GM23338 (cell line): ENCODE data around the gene SNX5. TPM values are rescaled to one million over a fixed set of nuclear protein-coding genes. Genes with fewer than 3 reads are reported as not detected.

Experiments used
- ATAC-seq: fragments of 200-7000 bp; cut with Tn5 transposase; 3 replicates; pipeline ENCODE4 v1.9.1; 2020
- DNase-seq: peaks from one replicate; pipeline ENCODE4 v3.0.0-alpha.2; 2015; ENCODE audit warnings: low spot score
- H2AFZ ChIP-seq: fragments of 200-600 bp; sonication (generic); 2 replicates; pipeline ENCODE4 v1.8.0; 2016; ENCODE audit warnings: antibody characterized with exemption, mild to moderate bottlenecking, moderate library complexity
- H3F3A ChIP-seq: fragments of 200-600 bp; sonication (generic); replicated peaks from 2 replicates; pipeline ENCODE4 v1.8.0; 2017; ENCODE audit warnings: antibody characterized with exemption, mixed run types, low read depth
- H3K27ac ChIP-seq: fragments of 200-600 bp; sonication (generic); 2 replicates; pipeline ENCODE4 v1.6.1; 2016; ENCODE audit warnings: low read depth
- H3K27me3 ChIP-seq: fragments of 200-600 bp; sonication (generic); 2 replicates; pipeline ENCODE4 v1.8.0; 2016; ENCODE audit warnings: mild to moderate bottlenecking, mixed run types, moderate library complexity; ENCODE audit not compliant: insufficient read depth
- H3K36me3 ChIP-seq: fragments of 200-600 bp; sonication (generic); 2 replicates; pipeline ENCODE4 v1.8.0; 2016; ENCODE audit warnings: mild to moderate bottlenecking; ENCODE audit not compliant: insufficient read depth
- H3K4me1 ChIP-seq: fragments of 200-600 bp; sonication (generic); 2 replicates; pipeline ENCODE4 v1.8.0; 2016; ENCODE audit warnings: mild to moderate bottlenecking, moderate library complexity; ENCODE audit not compliant: insufficient read depth
- H3K4me2 ChIP-seq: fragments of 200-600 bp; sonication (generic); 2 replicates; pipeline ENCODE4 v1.7.1; 2017; ENCODE audit warnings: mixed run types
- H3K4me3 ChIP-seq: fragments of 200-600 bp; sonication (generic); 2 replicates; pipeline ENCODE4 v1.6.1; 2016; ENCODE audit warnings: mixed run types
- H3K79me2 ChIP-seq: fragments of 200-600 bp; sonication (generic); replicated peaks from 2 replicates; pipeline ENCODE4 v1.8.0; 2017; ENCODE audit warnings: mild to moderate bottlenecking; ENCODE audit not compliant: insufficient read depth
- H3K9me2 ChIP-seq: fragments of 200-600 bp; sonication (generic); 2 replicates; pipeline ENCODE4 v1.8.0; 2017; ENCODE audit not compliant: insufficient read depth
- H4K20me1 ChIP-seq: fragments of 200-600 bp; sonication (generic); replicated peaks from 2 replicates; pipeline ENCODE4 v1.8.0; 2017; ENCODE audit warnings: mild to moderate bottlenecking; ENCODE audit not compliant: insufficient read depth
- H3K27ac Mint-ChIP-seq: 2 replicates; pipeline ENCODE4 v1.8.0; 2020; ENCODE audit warnings: inconsistent platforms, mild to moderate bottlenecking, moderate library complexity, mixed read lengths
- H3K27me3 Mint-ChIP-seq: 3 replicates; pipeline ENCODE4 v1.8.0; 2022; ENCODE audit warnings: low read depth, mild to moderate bottlenecking, moderate library complexity, mixed read lengths, inconsistent platforms; ENCODE audit not compliant: insufficient read depth, poor library complexity
- H3K36me3 Mint-ChIP-seq: 3 replicates; pipeline ENCODE4 v1.8.0; 2021; ENCODE audit warnings: low read depth, mild to moderate bottlenecking, inconsistent platforms, moderate library complexity, mixed read lengths
- H3K4me1 Mint-ChIP-seq: 3 replicates; pipeline ENCODE4 v1.8.0; 2020; ENCODE audit warnings: mild to moderate bottlenecking, inconsistent platforms, mixed read lengths
- H3K4me3 Mint-ChIP-seq: 3 replicates; pipeline ENCODE4 v1.8.0; 2021; ENCODE audit warnings: moderate library complexity, mild to moderate bottlenecking, inconsistent platforms, mixed read lengths
- H3K9me3 Mint-ChIP-seq: 3 replicates; pipeline ENCODE4 v1.8.0; 2020; ENCODE audit warnings: moderate library complexity, mild to moderate bottlenecking, inconsistent platforms, mixed read lengths
- CREB1 ChIP-seq: fragments of 250-450 bp; sonication (Bioruptor Pico); IDR thresholded peaks from 2 replicates; pipeline ENCODE4 v1.5.0; 2020; ENCODE audit warnings: low read depth, mild to moderate bottlenecking, moderate library complexity
- EZH2 ChIP-seq: fragments of 200-600 bp; sonication (generic); IDR thresholded peaks from one replicate; pipeline ENCODE4 v1.8.0; 2017; ENCODE audit warnings: antibody characterized with exemption, mild to moderate bottlenecking, low read depth; ENCODE audit not compliant: unreplicated experiment
- EZH2phosphoT487 ChIP-seq: fragments of 200-600 bp; sonication (generic); IDR thresholded peaks from one replicate; pipeline ENCODE4 v1.8.1; 2018; ENCODE audit warnings: antibody characterized with exemption; ENCODE audit not compliant: unreplicated experiment
- JUNB ChIP-seq: IDR thresholded peaks from one replicate; pipeline ENCODE4 v1.6.1; 2016; ENCODE audit warnings: antibody characterized with exemption; ENCODE audit not compliant: unreplicated experiment
- NANOG ChIP-seq: IDR thresholded peaks from 2 replicates; pipeline ENCODE4 v1.6.1; 2016; ENCODE audit warnings: antibody characterized with exemption, borderline replicate concordance
- POLR2AphosphoS5 ChIP-seq: IDR thresholded peaks from 2 replicates; pipeline ENCODE4 v1.6.1; 2016; ENCODE audit warnings: antibody characterized with exemption, low read depth
- STAT1 ChIP-seq: IDR thresholded peaks from one replicate; pipeline ENCODE4 v1.6.1; 2016; ENCODE audit warnings: antibody characterized with exemption; ENCODE audit not compliant: unreplicated experiment
- ZNF114 ChIP-seq: fragments of 250-450 bp; sonication (Bioruptor Pico); IDR thresholded peaks from 2 replicates; pipeline ENCODE4 v1.5.0; 2020; ENCODE audit warnings: mild to moderate bottlenecking, moderate library complexity
- ZNF331 ChIP-seq: fragments of 250-450 bp; sonication (Bioruptor Pico); IDR thresholded peaks from 2 replicates; pipeline ENCODE4 v1.5.0; 2020; ENCODE audit warnings: low read depth, mild to moderate bottlenecking, moderate library complexity
- polyA plus RNA-seq: library from polyadenylated mRNA; unstranded; fragments of >200 nt; fragmentation: Nextera tagmentation; extraction: Ambion mirVana; gene quantifications from 2 replicates; pipeline ENCODE4 v1.2.1, GENCODE V29; 2016
- total RNA-seq: library from RNA; depleted of rRNA; stranded (reverse); fragments of >200 nt; shearing (Covaris generic); gene quantifications from 2 replicates; pipeline ENCODE4 v1.2.3, GENCODE V29; 2014
- TF ChIP-seq, protein P1 (sequence below): fragments of 250-450 bp; sonication (Bioruptor Pico); IDR thresholded peaks from 2 replicates; pipeline ENCODE4 v1.5.0; 2020; ENCODE audit warnings: mild to moderate bottlenecking, moderate library complexity
- TF ChIP-seq, protein P2 (sequence below): IDR thresholded peaks from 2 replicates; pipeline ENCODE4 v1.6.1; 2016; ENCODE audit warnings: antibody characterized with exemption

The SNX5 gene
- total and polyA plus RNA-seq, 2 experiments from 2014 or later, result 167 to 287 TPM

DNA sequence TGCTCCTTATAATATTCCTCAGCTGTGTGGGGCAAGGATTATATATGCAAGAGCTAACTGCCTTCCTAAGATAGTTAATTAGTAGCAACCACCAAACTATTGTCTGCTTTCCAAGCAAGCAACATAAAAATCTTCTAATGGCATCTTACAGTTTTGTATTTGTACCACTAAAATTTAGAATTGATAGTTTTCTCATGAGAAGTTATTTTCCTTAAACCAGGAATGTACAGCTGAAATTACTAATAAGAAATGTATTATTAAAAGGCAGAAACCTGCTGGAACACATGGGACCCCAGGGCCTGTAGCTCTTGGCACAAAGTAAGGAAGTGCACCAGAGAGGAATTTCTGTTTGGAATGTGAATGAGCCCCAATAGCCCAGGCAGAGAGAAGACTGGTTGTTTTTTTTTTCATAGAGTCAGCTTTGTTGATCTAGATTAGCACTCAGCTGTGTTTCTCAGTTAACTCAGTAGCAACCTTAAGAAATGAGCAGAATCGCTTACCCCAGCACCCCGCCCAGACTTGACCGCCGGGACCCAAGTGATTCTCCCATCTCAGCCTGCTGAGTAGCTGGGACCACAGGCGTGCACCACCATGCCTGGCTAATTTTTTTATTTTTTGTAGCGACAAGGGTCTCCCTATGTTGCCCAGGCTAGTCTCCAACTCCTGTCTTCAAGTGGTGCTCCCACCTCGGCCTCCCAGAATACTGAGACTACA, 2.9 kb upstream of the SNX5 start:
- H3K4me1 ChIP-seq, result peaks cover 34% of the 10 kb centered on the region
- H3K9me2 ChIP-seq, result no peaks in the 10 kb centered on the region
- peak; percentile 14 for ATAC-seq
- H3F3A ChIP-seq, result no peaks in the 10 kb centered on the region
- H3K27me3 ChIP-seq, result no peaks in the 10 kb centered on the region
- H3K36me3 Mint-ChIP-seq, result peaks cover 72% of the 10 kb centered on the region
- H3K9me3 Mint-ChIP-seq, result peaks cover 5% of the 10 kb centered on the region; the same call in 2 of the 3 replicates
- peak; percentile 80 for DNase-seq
- H3K4me3 Mint-ChIP-seq, result peak overlapping the region; percentile 84
- peaks cover 5% of the 10 kb centered on the region for H3K36me3 ChIP-seq
- peaks cover 16% of the 10 kb centered on the region for H3K27me3 Mint-ChIP-seq
- peaks cover 24% of the 10 kb centered on the region; the same call in 1 of the 2 replicates for H4K20me1 ChIP-seq
- peak overlapping the region; percentile 70 for H3K4me3 ChIP-seq
- H3K79me2 ChIP-seq, result peaks cover 96% of the 10 kb centered on the region
- peak overlapping the region; percentile 98 for H3K27ac ChIP-seq
- H3K4me2 ChIP-seq, result peak overlapping the region; percentile 92
- no peak for TF ChIP-seq ZNF114 (CRISPR knock-in tag)
- no peak for TF ChIP-seq NANOG
- no peak for TF ChIP-seq ZNF331 (CRISPR knock-in tag)
- TF ChIP-seq JUNB, result no peak
- no peak for TF ChIP-seq CREB1
- no peak for TF ChIP-seq STAT1
- peaks cover 38% of the 10 kb centered on the region for H3K4me1 Mint-ChIP-seq
- peak overlapping the region; percentile 90 for H3K27ac Mint-ChIP-seq
- H2AFZ ChIP-seq, result no peak overlapping the region

DNA sequence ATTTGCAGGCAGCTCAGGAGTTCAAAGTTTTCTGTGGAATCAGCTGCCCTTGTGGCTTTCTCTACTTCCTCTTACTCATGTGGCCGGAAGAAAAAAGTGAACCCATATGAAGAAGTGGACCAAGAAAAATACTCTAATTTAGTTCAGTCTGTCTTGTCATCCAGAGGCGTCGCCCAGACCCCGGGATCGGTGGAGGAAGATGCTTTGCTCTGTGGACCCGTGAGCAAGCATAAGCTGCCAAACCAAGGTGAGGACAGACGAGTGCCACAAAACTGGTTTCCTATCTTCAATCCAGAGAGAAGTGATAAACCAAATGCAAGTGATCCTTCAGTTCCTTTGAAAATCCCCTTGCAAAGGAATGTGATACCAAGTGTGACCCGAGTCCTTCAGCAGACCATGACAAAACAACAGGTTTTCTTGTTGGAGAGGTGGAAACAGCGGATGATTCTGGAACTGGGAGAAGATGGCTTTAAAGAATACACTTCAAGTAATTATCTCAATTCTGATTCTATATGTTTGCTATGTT, 1.4 kb upstream of the SNX5 start:
- Histone ChIP-seq H3F3A (no peaks in the 10 kb centered on the region), H3K36me3 (no peaks in the 10 kb centered on the region; the same call in 1 of the 2 replicates), H2AFZ (no peak overlapping the region), H4K20me1 (peaks cover 31% of the 10 kb centered on the region; the same call in 1 of the 2 replicates), H3K9me2 (no peaks in the 10 kb centered on the region), H3K4me3 (peak overlapping the region; percentile 70), H3K27me3 (no peaks in the 10 kb centered on the region), H3K27ac (peak overlapping the region; percentile 98), H3K79me2 (peaks cover 96% of the 10 kb centered on the region), H3K4me1 (peaks cover 49% of the 10 kb centered on the region), H3K4me2 (peak overlapping the region; percentile 92)
- Mint-ChIP-seq H3K27ac (peak overlapping the region; percentile 100), H3K36me3 (peaks cover 72% of the 10 kb centered on the region), H3K27me3 (peaks cover 16% of the 10 kb centered on the region), H3K4me1 (peaks cover 49% of the 10 kb centered on the region), H3K9me3 (peaks cover 5% of the 10 kb centered on the region; the same call in 2 of the 3 replicates), H3K4me3 (peak overlapping the region; percentile 84)
- ATAC-seq (no peak), DNase-seq (peak; percentile 39)
- TF ChIP-seq, protein P1, sequence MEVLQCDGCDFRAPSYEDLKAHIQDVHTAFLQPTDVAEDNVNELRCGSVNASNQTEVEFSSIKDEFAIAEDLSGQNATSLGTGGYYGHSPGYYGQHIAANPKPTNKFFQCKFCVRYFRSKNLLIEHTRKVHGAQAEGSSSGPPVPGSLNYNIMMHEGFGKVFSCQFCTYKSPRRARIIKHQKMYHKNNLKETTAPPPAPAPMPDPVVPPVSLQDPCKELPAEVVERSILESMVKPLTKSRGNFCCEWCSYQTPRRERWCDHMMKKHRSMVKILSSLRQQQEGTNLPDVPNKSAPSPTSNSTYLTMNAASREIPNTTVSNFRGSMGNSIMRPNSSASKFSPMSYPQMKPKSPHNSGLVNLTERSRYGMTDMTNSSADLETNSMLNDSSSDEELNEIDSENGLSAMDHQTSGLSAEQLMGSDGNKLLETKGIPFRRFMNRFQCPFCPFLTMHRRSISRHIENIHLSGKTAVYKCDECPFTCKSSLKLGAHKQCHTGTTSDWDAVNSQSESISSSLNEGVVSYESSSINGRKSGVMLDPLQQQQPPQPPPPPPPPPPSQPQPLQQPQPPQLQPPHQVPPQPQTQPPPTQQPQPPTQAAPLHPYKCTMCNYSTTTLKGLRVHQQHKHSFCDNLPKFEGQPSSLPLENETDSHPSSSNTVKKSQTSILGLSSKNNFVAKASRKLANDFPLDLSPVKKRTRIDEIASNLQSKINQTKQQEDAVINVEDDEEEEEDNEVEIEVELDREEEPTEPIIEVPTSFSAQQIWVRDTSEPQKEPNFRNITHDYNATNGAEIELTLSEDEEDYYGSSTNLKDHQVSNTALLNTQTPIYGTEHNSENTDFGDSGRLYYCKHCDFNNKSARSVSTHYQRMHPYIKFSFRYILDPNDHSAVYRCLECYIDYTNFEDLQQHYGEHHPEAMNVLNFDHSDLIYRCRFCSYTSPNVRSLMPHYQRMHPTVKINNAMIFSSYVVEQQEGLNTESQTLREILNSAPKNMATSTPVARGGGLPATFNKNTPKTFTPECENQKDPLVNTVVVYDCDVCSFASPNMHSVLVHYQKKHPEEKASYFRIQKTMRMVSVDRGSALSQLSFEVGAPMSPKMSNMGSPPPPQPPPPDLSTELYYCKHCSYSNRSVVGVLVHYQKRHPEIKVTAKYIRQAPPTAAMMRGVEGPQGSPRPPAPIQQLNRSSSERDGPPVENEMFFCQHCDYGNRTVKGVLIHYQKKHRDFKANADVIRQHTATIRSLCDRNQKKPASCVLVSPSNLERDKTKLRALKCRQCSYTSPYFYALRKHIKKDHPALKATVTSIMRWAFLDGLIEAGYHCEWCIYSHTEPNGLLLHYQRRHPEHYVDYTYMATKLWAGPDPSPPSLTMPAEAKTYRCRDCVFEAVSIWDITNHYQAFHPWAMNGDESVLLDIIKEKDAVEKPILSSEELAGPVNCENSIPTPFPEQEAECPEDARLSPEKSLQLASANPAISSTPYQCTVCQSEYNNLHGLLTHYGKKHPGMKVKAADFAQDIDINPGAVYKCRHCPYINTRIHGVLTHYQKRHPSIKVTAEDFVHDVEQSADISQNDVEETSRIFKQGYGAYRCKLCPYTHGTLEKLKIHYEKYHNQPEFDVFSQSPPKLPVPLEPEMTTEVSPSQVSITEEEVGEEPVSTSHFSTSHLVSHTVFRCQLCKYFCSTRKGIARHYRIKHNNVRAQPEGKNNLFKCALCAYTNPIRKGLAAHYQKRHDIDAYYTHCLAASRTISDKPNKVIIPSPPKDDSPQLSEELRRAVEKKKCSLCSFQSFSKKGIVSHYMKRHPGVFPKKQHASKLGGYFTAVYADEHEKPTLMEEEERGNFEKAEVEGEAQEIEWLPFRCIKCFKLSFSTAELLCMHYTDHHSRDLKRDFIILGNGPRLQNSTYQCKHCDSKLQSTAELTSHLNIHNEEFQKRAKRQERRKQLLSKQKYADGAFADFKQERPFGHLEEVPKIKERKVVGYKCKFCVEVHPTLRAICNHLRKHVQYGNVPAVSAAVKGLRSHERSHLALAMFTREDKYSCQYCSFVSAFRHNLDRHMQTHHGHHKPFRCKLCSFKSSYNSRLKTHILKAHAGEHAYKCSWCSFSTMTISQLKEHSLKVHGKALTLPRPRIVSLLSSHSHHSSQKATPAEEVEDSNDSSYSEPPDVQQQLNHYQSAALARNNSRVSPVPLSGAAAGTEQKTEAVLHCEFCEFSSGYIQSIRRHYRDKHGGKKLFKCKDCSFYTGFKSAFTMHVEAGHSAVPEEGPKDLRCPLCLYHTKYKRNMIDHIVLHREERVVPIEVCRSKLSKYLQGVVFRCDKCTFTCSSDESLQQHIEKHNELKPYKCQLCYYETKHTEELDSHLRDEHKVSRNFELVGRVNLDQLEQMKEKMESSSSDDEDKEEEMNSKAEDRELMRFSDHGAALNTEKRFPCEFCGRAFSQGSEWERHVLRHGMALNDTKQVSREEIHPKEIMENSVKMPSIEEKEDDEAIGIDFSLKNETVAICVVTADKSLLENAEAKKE (CRISPR knock-in tag), result no peak
- TF ChIP-seq ZNF114 (CRISPR knock-in tag) (no peak), CREB1 (no peak), STAT1 (no peak), EZH2 (no peak), NANOG (no peak), JUNB (no peak), EZH2phosphoT487 (no peak), ZNF331 (CRISPR knock-in tag) (no peak), POLR2AphosphoS5 (no peak)
- TF ChIP-seq, protein P2, sequence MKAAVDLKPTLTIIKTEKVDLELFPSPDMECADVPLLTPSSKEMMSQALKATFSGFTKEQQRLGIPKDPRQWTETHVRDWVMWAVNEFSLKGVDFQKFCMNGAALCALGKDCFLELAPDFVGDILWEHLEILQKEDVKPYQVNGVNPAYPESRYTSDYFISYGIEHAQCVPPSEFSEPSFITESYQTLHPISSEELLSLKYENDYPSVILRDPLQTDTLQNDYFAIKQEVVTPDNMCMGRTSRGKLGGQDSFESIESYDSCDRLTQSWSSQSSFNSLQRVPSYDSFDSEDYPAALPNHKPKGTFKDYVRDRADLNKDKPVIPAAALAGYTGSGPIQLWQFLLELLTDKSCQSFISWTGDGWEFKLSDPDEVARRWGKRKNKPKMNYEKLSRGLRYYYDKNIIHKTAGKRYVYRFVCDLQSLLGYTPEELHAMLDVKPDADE, result no peak
